Measurements from ENCODE around the gene GKN2.
A peak's percentile ranks its signal among the peaks of the same experiment; 100 is the strongest.

GKN2 gene

GRCh38 chr2:68931799-68932198 lies 20.9 kb downstream of the GKN2 start:
- TF ChIP-seq, protein P1, sequence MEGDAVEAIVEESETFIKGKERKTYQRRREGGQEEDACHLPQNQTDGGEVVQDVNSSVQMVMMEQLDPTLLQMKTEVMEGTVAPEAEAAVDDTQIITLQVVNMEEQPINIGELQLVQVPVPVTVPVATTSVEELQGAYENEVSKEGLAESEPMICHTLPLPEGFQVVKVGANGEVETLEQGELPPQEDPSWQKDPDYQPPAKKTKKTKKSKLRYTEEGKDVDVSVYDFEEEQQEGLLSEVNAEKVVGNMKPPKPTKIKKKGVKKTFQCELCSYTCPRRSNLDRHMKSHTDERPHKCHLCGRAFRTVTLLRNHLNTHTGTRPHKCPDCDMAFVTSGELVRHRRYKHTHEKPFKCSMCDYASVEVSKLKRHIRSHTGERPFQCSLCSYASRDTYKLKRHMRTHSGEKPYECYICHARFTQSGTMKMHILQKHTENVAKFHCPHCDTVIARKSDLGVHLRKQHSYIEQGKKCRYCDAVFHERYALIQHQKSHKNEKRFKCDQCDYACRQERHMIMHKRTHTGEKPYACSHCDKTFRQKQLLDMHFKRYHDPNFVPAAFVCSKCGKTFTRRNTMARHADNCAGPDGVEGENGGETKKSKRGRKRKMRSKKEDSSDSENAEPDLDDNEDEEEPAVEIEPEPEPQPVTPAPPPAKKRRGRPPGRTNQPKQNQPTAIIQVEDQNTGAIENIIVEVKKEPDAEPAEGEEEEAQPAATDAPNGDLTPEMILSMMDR (conservative IDR thresholded peaks at IDR 0.05; ENCODE audit: control insufficient read depth, insufficient read depth, low read depth, low read length), result no peak
- peak; percentile 31 for DNase-seq (ENCODE audit: low read depth)
- H3K4me3 ChIP-seq (ENCODE audit: control insufficient read depth, low read depth, low read length), result no peak overlapping the region

DNA sequence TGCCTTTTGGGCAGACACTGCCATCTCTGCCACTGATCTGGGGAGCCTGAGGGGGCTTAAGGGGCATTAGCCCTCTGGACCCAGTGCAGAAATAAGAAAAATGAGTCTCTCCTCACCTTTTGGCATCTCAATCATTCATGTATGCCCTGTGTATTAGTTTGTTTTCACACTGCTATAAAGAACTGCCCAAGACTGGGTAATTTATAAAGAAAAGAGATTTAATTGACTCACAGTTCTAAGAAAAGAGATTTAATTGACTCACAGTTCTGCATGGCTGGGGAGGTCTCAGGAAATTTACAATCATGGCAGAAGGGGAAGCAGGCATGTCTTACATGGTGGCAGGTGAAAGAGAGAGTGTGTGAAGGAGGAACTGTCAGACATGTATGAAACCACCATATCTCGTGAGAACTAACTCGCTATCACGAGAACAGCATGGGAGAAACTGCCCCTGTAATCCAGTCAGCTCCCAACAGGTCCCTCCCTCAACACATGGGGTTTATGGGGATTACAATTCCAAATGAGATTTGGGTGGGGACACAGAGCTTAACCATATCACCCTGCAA lies 21.5 kb downstream of the GKN2 start:
- no peak for DNase-seq (ENCODE audit: low read depth)
- TF ChIP-seq, protein P1 (conservative IDR thresholded peaks at IDR 0.05; ENCODE audit: control insufficient read depth, insufficient read depth, low read depth, low read length), result no peak
- H3K4me3 ChIP-seq (ENCODE audit: control insufficient read depth, low read depth, low read length), result no peak overlapping the region

DNA sequence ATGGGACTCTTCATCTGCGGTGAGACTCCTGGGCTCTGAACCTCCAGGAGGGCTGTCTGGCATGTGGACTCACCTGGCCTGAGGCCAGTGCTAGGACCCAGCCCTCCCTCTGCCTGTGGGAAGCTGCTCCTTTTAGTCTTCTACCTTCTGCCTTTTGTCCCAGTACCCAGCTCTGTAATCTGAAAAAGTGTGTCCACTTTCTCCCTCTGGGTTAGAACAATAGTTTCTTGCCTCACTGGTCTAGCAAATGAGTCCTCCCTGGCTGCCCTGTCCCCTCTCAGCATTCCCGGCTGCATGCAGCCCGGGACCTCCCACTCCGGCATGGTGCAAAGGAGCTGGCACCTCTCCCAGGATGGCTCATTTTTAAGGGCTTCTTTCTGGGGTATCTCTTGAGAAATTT lies 25.9 kb downstream of the GKN2 start:
- DNase-seq (ENCODE audit: low read depth), result no peak
- TF ChIP-seq, protein P1 (conservative IDR thresholded peaks at IDR 0.05; ENCODE audit: control insufficient read depth, insufficient read depth, low read depth, low read length), result no peak
- no peak overlapping the region for H3K4me3 ChIP-seq (ENCODE audit: control insufficient read depth, low read depth, low read length)

DNA sequence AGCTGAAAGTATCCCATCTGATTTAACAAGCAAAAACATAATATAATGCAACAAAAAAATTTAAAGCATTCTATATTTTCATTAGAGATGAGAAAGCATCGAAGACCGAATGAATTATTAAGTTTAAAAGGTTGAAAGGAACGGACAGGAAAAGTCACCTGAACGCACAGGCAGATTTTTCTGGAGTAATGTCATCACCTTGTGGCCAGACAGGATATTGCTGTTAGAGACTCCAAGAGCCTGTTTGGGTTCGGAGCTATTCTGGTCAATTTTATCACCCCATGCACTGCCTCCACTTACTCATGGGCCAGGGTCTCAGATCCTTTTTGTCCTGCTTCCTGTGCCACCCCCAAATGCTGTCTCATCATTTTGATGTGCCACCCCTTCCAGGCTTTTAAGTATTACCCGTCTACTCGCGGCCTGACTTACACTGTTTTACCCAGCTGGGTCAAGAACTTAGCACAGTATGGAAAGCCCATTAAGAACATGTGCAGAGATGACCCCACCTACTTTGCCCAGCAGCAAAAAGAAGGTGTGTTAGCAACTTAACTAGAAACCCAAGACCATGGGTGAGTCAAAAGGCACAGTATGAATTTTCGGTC lies 27.3 kb downstream of the GKN2 start:
- TF ChIP-seq, protein P1 (conservative IDR thresholded peaks at IDR 0.05; ENCODE audit: control insufficient read depth, insufficient read depth, low read depth, low read length), result peak; percentile 92
- peak; percentile 52 for DNase-seq (ENCODE audit: low read depth)
- no peak overlapping the region for H3K4me3 ChIP-seq (ENCODE audit: control insufficient read depth, low read depth, low read length)

GRCh38 chr2:68921646-68922045 lies 31.0 kb downstream of the GKN2 start:
- no peak for DNase-seq (ENCODE audit: low read depth)
- no peak overlapping the region for H3K4me3 ChIP-seq (ENCODE audit: control insufficient read depth, low read depth, low read length)
- TF ChIP-seq, protein P1 (conservative IDR thresholded peaks at IDR 0.05; ENCODE audit: control insufficient read depth, insufficient read depth, low read depth, low read length), result no peak

DNA sequence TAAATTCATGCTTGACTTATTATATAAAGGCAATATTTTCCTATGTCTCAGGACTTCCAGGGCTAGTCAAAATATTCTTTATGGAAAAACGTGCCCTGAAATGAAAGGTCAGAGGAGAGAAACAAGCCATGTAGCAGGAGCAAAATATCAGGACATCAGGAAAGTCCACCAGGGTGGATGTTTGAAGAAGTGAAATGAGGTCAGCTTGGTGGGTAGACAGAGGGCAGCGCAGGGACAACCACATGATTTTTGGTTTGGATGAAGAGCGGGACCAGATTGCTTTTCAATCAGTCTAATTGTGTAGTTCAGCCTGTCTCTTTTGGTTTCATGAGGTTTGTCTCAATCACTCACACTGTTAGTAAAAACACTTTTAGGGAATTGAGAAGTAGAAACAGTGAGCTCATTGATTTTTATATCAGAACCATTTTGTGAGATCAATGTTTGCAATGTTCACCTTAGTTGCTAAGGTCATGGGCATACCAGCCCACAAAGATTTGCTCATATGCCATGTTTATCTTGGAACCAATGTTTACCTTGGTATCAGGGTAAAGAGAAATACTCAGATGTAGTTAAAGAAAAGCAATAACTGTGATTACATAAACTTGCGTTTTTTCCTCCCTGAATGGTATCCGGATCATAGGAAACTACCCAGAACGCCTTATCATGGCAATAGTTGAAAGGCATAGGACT lies 32.1 kb downstream of the GKN2 start:
- no peak overlapping the region for H3K4me3 ChIP-seq (ENCODE audit: control insufficient read depth, low read depth, low read length)
- TF ChIP-seq, protein P1 (conservative IDR thresholded peaks at IDR 0.05; ENCODE audit: control insufficient read depth, insufficient read depth, low read depth, low read length), result no peak
- no peak for DNase-seq (ENCODE audit: low read depth)

Measured in fibroblast of mammary gland (primary cell).